Rectal smooth muscle tissue (tissue), 1 donor: ENCODE data around the gene FPR2.
"Not testable (repeated sequence)": the region's sequence is repeated elsewhere in the genome, so short reads cannot be mapped to it uniquely, and the experiment has no call there.

Experiments used
- H3K27ac ChIP-seq: one replicate; pipeline ENCODE4 v1.7.0; 2013; ENCODE audit warnings: low read depth, low read length, inconsistent platforms
- H3K27me3 ChIP-seq: one replicate; pipeline ENCODE4 v1.7.0; 2013; ENCODE audit warnings: low read length; ENCODE audit not compliant: control insufficient read depth, insufficient read depth
- H3K36me3 ChIP-seq: one replicate; pipeline ENCODE4 v1.7.0; 2013; ENCODE audit warnings: low read length; ENCODE audit not compliant: control insufficient read depth, insufficient read depth
- H3K4me1 ChIP-seq: one replicate; pipeline ENCODE4 v1.7.0; 2013; ENCODE audit warnings: low read length; ENCODE audit not compliant: control insufficient read depth, insufficient read depth
- H3K4me3 ChIP-seq: one replicate; pipeline ENCODE4 v1.7.0; 2013; ENCODE audit warnings: low read length
- H3K9ac ChIP-seq: one replicate; pipeline ENCODE4 v1.7.0; 2013; ENCODE audit warnings: low read length

FPR2 gene

DNA sequence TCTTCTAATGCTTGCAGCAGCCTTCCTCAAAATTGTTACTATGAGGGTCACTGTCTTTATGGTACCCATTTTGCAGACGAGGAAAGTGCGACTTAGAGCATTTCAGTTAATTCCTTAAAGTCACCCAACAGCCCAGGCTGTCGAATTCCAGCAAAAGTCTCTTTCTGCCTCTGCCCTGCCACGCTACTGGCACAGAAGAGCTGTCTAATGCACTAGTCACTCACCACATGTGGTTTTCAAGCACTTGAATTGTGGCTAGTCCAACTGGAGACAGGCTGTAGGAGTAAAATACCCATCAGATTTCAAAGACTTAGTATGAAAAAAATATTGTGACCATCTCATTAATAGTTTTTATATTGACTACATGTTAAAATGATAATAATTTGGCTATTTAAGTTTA lies 11.0 kb upstream of the FPR2 start:
- Histone ChIP-seq H3K27me3 (no peaks in the 10 kb centered on the region), H3K4me1 (no peaks in the 10 kb centered on the region), H3K36me3 (no peaks in the 10 kb centered on the region), H3K27ac (no peak overlapping the region), H3K4me3 (no peak overlapping the region), H3K9ac (no peak overlapping the region)

DNA sequence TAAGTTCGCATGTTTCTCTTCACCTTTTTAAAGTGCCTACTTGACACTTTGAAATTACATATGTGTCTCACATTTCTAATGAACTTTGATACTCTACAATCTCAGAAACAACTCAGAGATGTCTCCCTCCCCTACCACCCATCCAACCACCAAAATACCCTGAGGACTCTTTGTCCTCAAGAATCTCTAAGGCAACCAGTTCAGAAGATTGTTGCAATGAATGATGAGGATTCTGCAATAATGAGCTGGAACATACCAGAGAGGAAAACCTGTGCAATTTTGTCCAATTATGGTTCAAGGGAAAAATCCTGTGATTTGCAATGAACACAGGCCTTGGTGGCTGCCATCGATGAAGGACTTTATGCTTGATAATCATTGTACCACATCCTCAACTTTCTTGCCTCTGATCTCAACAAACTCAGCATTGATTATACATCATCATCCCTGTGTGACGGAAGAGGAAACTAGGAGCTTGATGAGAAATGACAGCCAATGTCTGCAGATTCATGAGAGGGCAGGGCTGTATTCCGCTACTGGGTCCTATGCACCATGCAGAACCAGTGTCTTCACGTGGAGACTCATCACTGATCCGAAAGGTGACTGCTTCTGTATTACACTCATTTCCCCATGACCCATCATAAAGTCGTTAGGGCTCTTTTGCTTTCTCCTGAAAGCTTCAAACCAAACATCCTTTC lies 10.4 kb upstream of the FPR2 start:
- no peak overlapping the region for H3K9ac ChIP-seq
- H3K4me1 ChIP-seq: no peaks in the 10 kb centered on the region
- H3K27ac ChIP-seq: no peak overlapping the region
- no peaks in the 10 kb centered on the region for H3K36me3 ChIP-seq
- H3K4me3 ChIP-seq: no peak overlapping the region
- H3K27me3 ChIP-seq: no peaks in the 10 kb centered on the region

DNA sequence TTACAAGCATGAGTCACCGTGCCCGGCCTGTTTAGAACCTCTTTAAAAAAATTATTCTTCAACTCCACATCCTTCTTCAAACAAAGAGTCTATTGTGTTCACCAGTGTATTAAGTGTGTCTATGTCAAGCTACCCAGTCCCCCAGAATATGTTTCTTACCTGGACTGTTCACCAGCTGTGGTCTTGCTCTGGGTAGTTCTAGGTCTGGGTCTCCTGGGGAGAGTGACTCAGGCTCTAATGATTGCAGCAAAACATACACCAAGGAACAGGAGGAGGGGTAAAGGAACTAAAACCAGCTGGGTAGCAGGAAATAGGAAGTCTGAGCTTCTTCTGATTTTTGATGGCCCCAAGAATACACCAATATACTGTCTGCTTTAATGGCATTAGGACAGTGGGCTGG lies 9.3 kb upstream of the FPR2 start, which contains the start of gene FPR1:
TSS of gene FPR1 (minus strand) at position 224 of the 400 bp plus-strand sequence. CDS start 4,884 bp downstream, outside the sequence.
- H3K4me3 ChIP-seq: no peak within 1 kb of the TSS
- no peaks in the 10 kb centered on the region for H3K4me1 ChIP-seq
- H3K27me3 ChIP-seq: no peaks in the 10 kb centered on the region
- H3K36me3 ChIP-seq: no peaks in the 10 kb centered on the region
- H3K27ac ChIP-seq: no peak within 1 kb of the TSS
- H3K9ac ChIP-seq: no peak within 1 kb of the TSS

DNA sequence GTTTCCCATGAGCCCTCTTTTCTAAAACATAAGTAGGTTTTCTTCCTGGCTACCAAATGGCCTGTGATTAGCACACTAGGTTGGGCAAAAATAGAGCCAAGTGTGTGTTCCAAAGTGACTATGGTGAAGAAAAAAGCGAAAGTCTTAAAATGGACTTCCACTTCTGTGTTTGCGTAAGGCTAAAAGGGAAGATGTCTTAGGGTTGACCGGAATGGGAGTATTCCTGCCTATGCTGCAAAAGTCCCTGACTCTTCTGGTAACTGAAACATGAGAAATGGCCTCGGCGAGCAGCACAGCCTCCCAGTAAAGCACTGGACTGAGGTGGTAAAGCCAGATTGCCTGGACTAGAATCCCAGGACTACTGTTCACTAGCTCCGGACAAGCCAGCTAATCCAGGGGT lies 6.9 kb upstream of the FPR2 start:
- Histone ChIP-seq H3K27me3 (no peaks in the 10 kb centered on the region), H3K4me3 (no peak overlapping the region), H3K4me1 (no peaks in the 10 kb centered on the region), H3K36me3 (no peaks in the 10 kb centered on the region), H3K27ac (no peak overlapping the region), H3K9ac (no peak overlapping the region)

DNA sequence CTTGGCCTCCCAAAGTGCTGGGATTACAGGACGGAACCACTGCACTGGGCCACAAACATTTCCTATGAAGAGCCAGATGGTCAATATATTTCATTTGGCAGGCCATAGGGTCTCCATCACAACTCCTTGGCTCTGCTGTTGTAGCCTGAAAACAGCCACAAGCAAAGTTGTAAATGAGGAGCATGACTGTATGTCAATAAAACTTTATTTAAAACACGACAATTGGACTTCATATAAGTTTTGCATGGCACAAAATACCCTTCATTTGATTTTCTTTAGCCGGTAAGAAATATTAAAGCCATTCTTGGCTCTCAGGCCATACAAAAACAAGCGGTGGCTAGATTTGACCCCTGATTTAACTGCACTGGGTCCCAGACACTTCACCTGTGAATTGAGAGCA lies 6.2 kb upstream of the FPR2 start:
- H3K36me3 ChIP-seq: no peaks in the 10 kb centered on the region
- no peak overlapping the region for H3K4me3 ChIP-seq
- H3K27me3 ChIP-seq: no peaks in the 10 kb centered on the region
- H3K9ac ChIP-seq: no peak overlapping the region
- no peak overlapping the region for H3K27ac ChIP-seq
- no peaks in the 10 kb centered on the region for H3K4me1 ChIP-seq

DNA sequence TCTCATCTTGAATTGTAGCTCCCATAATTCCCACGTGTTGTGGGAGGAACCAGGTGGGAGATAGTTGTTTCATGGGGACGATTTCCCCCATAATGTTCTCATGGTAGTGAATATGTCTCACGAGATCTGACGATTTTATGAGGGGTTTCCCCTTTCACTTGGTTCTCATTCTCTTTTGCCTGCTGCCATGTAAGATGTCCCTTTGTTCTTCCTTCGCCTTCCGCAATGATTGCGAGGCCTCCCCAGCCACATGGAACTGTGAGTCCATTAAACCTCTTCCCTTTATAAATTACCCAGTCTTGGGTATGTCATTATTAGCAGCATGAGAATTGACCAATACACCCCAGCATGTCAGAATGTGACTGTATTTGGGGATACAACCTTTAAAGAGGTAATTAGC lies 5.4 kb upstream of the FPR2 start:
- Histone ChIP-seq H3K4me3 (no peak overlapping the region), H3K9ac (no peak overlapping the region), H3K27ac (no peak overlapping the region), H3K4me1 (no peaks in the 10 kb centered on the region), H3K27me3 (no peaks in the 10 kb centered on the region), H3K36me3 (no peaks in the 10 kb centered on the region)

DNA sequence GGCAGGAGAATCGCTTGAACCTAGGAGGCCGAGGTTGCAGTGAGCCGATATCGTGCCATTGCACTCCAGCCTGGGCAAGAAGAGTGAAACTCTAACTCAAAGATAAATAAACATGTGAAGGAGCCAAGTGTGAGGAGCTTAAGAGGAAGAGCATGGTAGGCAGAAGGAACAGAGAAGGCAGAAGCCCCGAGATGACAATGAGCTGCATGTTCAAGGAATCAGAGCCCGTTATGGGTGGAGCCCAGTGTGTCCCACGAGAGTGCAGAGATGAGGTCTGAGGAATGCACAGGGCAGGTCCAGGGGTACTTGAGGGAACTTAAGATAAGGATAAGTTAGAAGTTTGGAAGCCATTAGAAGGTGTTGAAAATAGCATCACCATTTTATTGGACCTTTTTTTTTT lies 716 bp downstream of the FPR2 start:
- H3K4me3 ChIP-seq: no peak overlapping the region

DNA sequence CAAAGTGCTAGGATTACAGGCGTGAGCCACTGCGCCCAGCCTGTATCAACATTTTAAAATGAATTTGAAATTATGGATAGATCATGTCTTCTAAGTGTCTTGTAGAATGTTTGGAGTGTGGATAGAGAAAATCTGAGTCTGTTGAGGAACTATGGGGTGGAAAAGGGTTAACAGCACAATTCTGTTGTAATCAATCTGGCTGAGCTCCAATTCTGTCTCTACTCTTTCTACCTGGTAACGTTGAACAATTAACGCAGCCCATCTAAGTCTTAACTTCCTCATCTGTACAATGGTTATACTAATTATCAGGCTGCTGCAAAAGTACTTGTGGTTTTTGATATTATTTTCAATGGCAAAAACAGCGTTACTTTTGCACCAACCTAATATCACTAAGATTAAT lies 4.1 kb downstream of the FPR2 start:
- H3K27ac ChIP-seq: no peak overlapping the region
- H3K36me3 ChIP-seq: no peaks in the 10 kb centered on the region
- no peaks in the 10 kb centered on the region for H3K4me1 ChIP-seq
- H3K4me3 ChIP-seq: no peak overlapping the region
- H3K27me3 ChIP-seq: peaks cover 2% of the 10 kb centered on the region
- H3K9ac ChIP-seq: no peak overlapping the region

More for the DNA sequence above, 716 bp downstream of the FPR2 start:
- Histone ChIP-seq H3K4me1 (no peaks in the 10 kb centered on the region), H3K27me3 (no peaks in the 10 kb centered on the region), H3K36me3 (no peaks in the 10 kb centered on the region), H3K9ac (no peak overlapping the region), H3K27ac (no peak overlapping the region)

DNA sequence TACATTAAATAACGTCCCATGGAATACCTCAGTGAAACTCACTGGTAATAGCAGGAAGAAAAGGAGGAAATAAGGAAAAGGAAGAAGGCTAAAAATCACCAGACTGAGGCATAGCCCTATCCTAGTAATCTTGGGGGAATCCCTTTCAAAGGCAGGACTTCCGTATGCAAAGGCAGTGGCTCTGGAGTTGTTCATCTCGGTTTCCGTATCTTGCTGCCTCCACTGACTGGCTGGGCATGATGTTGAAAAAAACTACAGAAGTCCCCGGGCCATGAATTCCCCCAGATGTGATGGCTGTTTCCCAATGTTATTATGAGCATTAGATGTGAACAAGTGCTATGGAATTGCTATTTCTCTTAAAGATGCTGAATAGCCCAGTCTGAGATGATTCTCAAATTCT lies 5.5 kb downstream of the FPR2 start:
- Histone ChIP-seq H3K4me1 (no peaks in the 10 kb centered on the region), H3K27ac (no peak overlapping the region), H3K36me3 (no peaks in the 10 kb centered on the region), H3K9ac (no peak overlapping the region), H3K4me3 (no peak overlapping the region), H3K27me3 (peaks cover 2% of the 10 kb centered on the region)

DNA sequence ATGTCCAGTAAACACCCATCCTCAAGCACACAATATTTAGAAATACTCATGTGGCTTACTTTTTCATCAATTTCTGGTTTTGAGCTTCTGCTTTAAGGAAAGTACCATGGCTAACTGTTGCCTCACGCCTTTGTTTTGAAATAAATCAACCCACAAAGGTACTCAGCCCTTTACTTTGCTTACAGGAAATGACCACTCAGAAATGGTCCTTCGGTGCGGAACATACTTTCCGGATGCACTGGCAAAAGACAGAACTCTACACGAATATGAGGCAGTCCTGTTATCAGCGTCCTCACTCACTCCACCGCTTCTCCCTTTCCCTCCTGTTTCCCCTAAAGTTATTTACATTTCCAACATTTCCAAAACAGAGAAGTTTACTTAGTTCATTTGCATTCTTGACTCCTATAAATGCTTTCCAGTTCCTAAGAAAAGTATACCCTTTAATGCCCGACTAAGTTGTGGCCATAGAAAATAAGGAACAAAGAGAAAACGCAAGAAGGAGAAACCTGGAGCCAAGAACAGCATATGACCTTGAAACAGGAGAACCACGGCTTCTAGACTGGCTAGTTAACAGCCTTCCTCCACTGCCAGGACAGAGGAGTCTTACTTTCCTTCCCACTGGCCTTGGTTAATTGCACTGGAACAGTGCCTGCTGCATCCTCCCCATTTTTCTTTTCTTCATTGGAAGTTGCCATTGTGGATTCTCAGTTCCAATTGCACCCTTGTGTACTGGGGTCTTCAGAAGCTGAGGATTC lies 10.6 kb downstream of the FPR2 start:
- H3K9ac ChIP-seq: no peak overlapping the region
- H3K27ac ChIP-seq: no peak overlapping the region
- H3K27me3 ChIP-seq: peaks cover 2% of the 10 kb centered on the region
- no peak overlapping the region for H3K4me3 ChIP-seq
- H3K4me1 ChIP-seq: no peaks in the 10 kb centered on the region
- no peaks in the 10 kb centered on the region for H3K36me3 ChIP-seq

DNA sequence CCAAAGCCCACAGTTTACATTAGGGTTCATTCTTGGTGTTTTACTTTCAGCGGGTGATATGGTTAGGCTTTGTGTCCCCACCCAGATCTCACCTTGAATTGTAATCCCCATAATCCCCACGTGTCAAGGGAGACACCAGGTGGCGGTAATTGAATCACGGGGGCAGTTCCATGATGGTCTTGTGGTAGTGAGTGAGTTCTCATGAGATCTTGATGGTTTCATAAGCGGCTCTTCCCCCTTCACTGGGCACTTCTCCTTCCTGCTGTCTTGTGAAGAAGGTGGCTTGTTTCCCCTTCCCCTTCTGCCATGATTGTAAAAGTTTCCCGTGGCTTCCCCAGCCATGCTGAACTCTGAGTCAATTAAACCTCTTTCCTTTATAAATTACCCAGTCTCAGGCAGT lies 12.0 kb downstream of the FPR2 start:
- H3K36me3 ChIP-seq: no peaks in the 10 kb centered on the region
- peaks cover 2% of the 10 kb centered on the region for H3K27me3 ChIP-seq
- no peak overlapping the region for H3K9ac ChIP-seq
- H3K27ac ChIP-seq: no peak overlapping the region
- H3K4me1 ChIP-seq: no peaks in the 10 kb centered on the region
- no peak overlapping the region for H3K4me3 ChIP-seq

DNA sequence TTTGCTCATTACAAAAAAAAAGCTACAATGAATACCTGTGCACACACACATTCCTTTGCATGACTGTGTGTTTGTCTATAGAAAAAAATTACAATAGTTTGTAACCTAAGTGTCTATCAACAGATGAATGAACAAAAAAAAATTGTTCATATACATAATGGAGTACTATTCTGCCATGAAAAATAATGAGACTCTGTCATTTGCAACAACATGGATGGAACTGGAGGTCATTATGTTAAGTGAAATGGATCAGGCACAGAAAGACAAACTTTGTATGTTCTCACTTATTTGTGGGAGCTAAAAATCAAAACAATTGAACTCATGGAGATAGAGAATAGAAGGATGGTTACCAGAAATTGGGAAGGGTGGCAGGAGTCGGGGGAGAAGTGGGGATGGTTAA lies 15.6 kb downstream of the FPR2 start:
- not testable (repeated sequence) for H3K4me3 ChIP-seq, H3K9ac ChIP-seq, H3K36me3 ChIP-seq, H3K27ac ChIP-seq, H3K4me1 ChIP-seq, H3K27me3 ChIP-seq
